ENCODE data around the gene CISH. TPM values are rescaled to one million over a fixed set of nuclear protein-coding genes. Genes with fewer than 3 reads are reported as not detected.

Gene CISH
- total and polyA plus RNA-seq, 9 of the 15 experiments (the other 6 are each of a cell fraction or from before 2014, with no cell fraction given), result 1.7 to 47.7 (median 18.3) TPM

Other genes with a start within 250 kb of the CISH start
- 0.36 TPM in 1 of 2 replicates, not detected in the other for gene CACNA2D2, start 108.1 kb downstream of the CISH start, total RNA-seq (2014; rRNA removed)
- gene CACNA2D2, start 108.1 kb downstream of the CISH start, total RNA-seq (2014; rRNA removed; fragmentation: Illumina TruSeq; extraction: Trizol), result 0.15 TPM in 1 of 2 replicates, not detected in the other
- 0.08 and 0.11 TPM in 2 replicates for gene CACNA2D2, start 108.1 kb downstream of the CISH start, total RNA-seq (2015; rRNA removed; fragmentation: Illumina TruSeq; extraction: Trizol)
- 0.36 and 0.58 TPM in 2 replicates for gene CACNA2D2, start 108.1 kb downstream of the CISH start, total RNA-seq (2021)
- gene CACNA2D2, start 108.1 kb downstream of the CISH start, polyA plus RNA-seq (2011; rRNA removed), result 0.32 and 0.61 TPM in 2 replicates
- 0.30 and 0.58 TPM in 2 replicates for gene CACNA2D2, start 108.1 kb downstream of the CISH start, polyA plus RNA-seq (2014; fragmentation: Illumina TruSeq; extraction: Trizol)
- gene CACNA2D2, start 108.1 kb downstream of the CISH start, polyA plus RNA-seq (2014; fragmentation: Nextera tagmentation; extraction: Ambion mirVana), result not detected
- 0.27 and 0.57 TPM in 2 replicates for gene CACNA2D2, start 108.1 kb downstream of the CISH start, polyA plus RNA-seq (2014; rRNA removed)
- gene C3orf18, start 44.0 kb downstream of the CISH start, total RNA-seq (2014; rRNA removed), result 0.95 and 1.3 TPM in 2 replicates
- 0.83 and 1.1 TPM in 2 replicates for gene C3orf18, start 44.0 kb downstream of the CISH start, total RNA-seq (2014; rRNA removed; fragmentation: Illumina TruSeq; extraction: Trizol)
- gene C3orf18, start 44.0 kb downstream of the CISH start, total RNA-seq (2015; rRNA removed; fragmentation: Illumina TruSeq; extraction: Trizol), result 0.94 and 1.4 TPM in 2 replicates
- 0.65 and 2.0 TPM in 2 replicates for gene C3orf18, start 44.0 kb downstream of the CISH start, total RNA-seq (2021)
- 2.3 and 3.9 TPM in 2 replicates for gene C3orf18, start 44.0 kb downstream of the CISH start, polyA plus RNA-seq (2011; rRNA removed)
- 0.91 and 1.5 TPM in 2 replicates for gene C3orf18, start 44.0 kb downstream of the CISH start, polyA plus RNA-seq (2014; fragmentation: Illumina TruSeq; extraction: Trizol)
- under 1 TPM; 0.01 to 0.14 TPM for gene C3orf18, start 44.0 kb downstream of the CISH start, polyA plus RNA-seq (2014; fragmentation: Nextera tagmentation; extraction: Ambion mirVana)
- gene C3orf18, start 44.0 kb downstream of the CISH start, polyA plus RNA-seq (2014; rRNA removed), result 0.38 and 0.82 TPM in 2 replicates
- gene HEMK1, start 42.3 kb downstream of the CISH start, total RNA-seq (2014; rRNA removed), result 8.0 and 13.7 TPM in 2 replicates
- 8.0 and 10.9 TPM in 2 replicates for gene HEMK1, start 42.3 kb downstream of the CISH start, total RNA-seq (2014; rRNA removed; fragmentation: Illumina TruSeq; extraction: Trizol)
- gene HEMK1, start 42.3 kb downstream of the CISH start, total RNA-seq (2015; rRNA removed; fragmentation: Illumina TruSeq; extraction: Trizol), result 9.7 and 11.4 TPM in 2 replicates
- gene HEMK1, start 42.3 kb downstream of the CISH start, total RNA-seq (2021), result 15.9 and 16.8 TPM in 2 replicates
- gene HEMK1, start 42.3 kb downstream of the CISH start, polyA plus RNA-seq (2011; rRNA removed), result 12.1 and 13.5 TPM in 2 replicates
- 12.3 and 13.2 TPM in 2 replicates for gene HEMK1, start 42.3 kb downstream of the CISH start, polyA plus RNA-seq (2014; fragmentation: Illumina TruSeq; extraction: Trizol)
- gene HEMK1, start 42.3 kb downstream of the CISH start, polyA plus RNA-seq (2014; fragmentation: Nextera tagmentation; extraction: Ambion mirVana), result 1 to 10 TPM; 2.0 to 5.2 TPM
- 13.9 and 17.8 TPM in 2 replicates for gene HEMK1, start 42.3 kb downstream of the CISH start, polyA plus RNA-seq (2014; rRNA removed)
- gene MAPKAPK3, start 5.4 kb upstream of the CISH start, total RNA-seq (2014; rRNA removed), result 43.3 and 51.5 TPM in 2 replicates
- gene MAPKAPK3, start 5.4 kb upstream of the CISH start, total RNA-seq (2014; rRNA removed; fragmentation: Illumina TruSeq; extraction: Trizol), result 29.9 and 33.3 TPM in 2 replicates
- gene MAPKAPK3, start 5.4 kb upstream of the CISH start, total RNA-seq (2015; rRNA removed; fragmentation: Illumina TruSeq; extraction: Trizol), result 40.0 and 41.2 TPM in 2 replicates
- gene MAPKAPK3, start 5.4 kb upstream of the CISH start, total RNA-seq (2021), result 49.6 and 55.1 TPM in 2 replicates
- gene MAPKAPK3, start 5.4 kb upstream of the CISH start, polyA plus RNA-seq (2011; rRNA removed), result 56.4 and 60.2 TPM in 2 replicates
- gene MAPKAPK3, start 5.4 kb upstream of the CISH start, polyA plus RNA-seq (2014; fragmentation: Illumina TruSeq; extraction: Trizol), result 54.0 and 55.2 TPM in 2 replicates
- 10 to 100 TPM in 1 of 2 experiments, 1 to 10 TPM in 1; 8.0 to 12.2 TPM for gene MAPKAPK3, start 5.4 kb upstream of the CISH start, polyA plus RNA-seq (2014; fragmentation: Nextera tagmentation; extraction: Ambion mirVana)
- gene MAPKAPK3, start 5.4 kb upstream of the CISH start, polyA plus RNA-seq (2014; rRNA removed), result 34.5 and 47.2 TPM in 2 replicates
- under 0.01 TPM in 1 of 2 replicates, not detected in the other for gene DOCK3, start 63.2 kb upstream of the CISH start, total RNA-seq (2014; rRNA removed)
- gene DOCK3, start 63.2 kb upstream of the CISH start, total RNA-seq (2014; rRNA removed; fragmentation: Illumina TruSeq; extraction: Trizol), result under 0.01 TPM in 1 of 2 replicates, not detected in the other
- gene DOCK3, start 63.2 kb upstream of the CISH start, total RNA-seq (2015; rRNA removed; fragmentation: Illumina TruSeq; extraction: Trizol), result 0.04 TPM in 1 of 2 replicates, not detected in the other
- gene DOCK3, start 63.2 kb upstream of the CISH start, total RNA-seq (2021), result 0.02 TPM in 2 replicates
- 0.01 and 0.03 TPM in 2 replicates for gene DOCK3, start 63.2 kb upstream of the CISH start, polyA plus RNA-seq (2011; rRNA removed)
- gene DOCK3, start 63.2 kb upstream of the CISH start, polyA plus RNA-seq (2014; fragmentation: Illumina TruSeq; extraction: Trizol), result not detected in 2 replicates
- gene DOCK3, start 63.2 kb upstream of the CISH start, polyA plus RNA-seq (2014; fragmentation: Nextera tagmentation; extraction: Ambion mirVana), result under 1 TPM; 0.01 TPM
- gene DOCK3, start 63.2 kb upstream of the CISH start, polyA plus RNA-seq (2014; rRNA removed), result 0.03 TPM in 1 of 2 replicates, not detected in the other

Measured in K562 (cell line).